Measurements from ENCODE around the gene DDO. TPM values are rescaled to one million over a fixed set of nuclear protein-coding genes. Genes with fewer than 3 reads are reported as not detected.

The DDO gene
- polyA plus RNA-seq, 1 donor from 2014 or later: not detected

- H3K9me3 ChIP-seq (ENCODE audit: low read length): no peaks in the 10 kb centered on the region
- H4K20me1 ChIP-seq (ENCODE audit: insufficient read depth): no peaks in the 10 kb centered on the region
- TF ChIP-seq REST (IDR thresholded peaks at IDR 0.05; ENCODE audit: borderline replicate concordance): no peak
- TF ChIP-seq EP300 (conservative IDR thresholded peaks at IDR 0.05; ENCODE audit: poor library complexity, severe bottlenecking): no peak
- no peak for TF ChIP-seq CTCF (IDR thresholded peaks at IDR 0.05; ENCODE audit: poor library complexity, severe bottlenecking)
- TF ChIP-seq SMC3 (conservative IDR thresholded peaks at IDR 0.05; ENCODE audit: poor library complexity): no peak
- no peak for TF ChIP-seq TAF1 (IDR thresholded peaks at IDR 0.05; ENCODE audit: low read depth)
- TF ChIP-seq EZH2 (IDR thresholded peaks at IDR 0.05; ENCODE audit: borderline replicate concordance, insufficient read depth, low read length, poor library complexity, severe bottlenecking): no peak
- no peak for TF ChIP-seq MXI1 (conservative IDR thresholded peaks at IDR 0.05; ENCODE audit: poor library complexity, severe bottlenecking)
- TF ChIP-seq POLR2AphosphoS5 (IDR thresholded peaks at IDR 0.05): no peak
- TF ChIP-seq RAD21 (conservative IDR thresholded peaks at IDR 0.05): no peak
- H3K9me2 ChIP-seq (ENCODE audit: insufficient read depth, low read length): no peaks in the 10 kb centered on the region
- H2AFZ ChIP-seq (ENCODE audit: low read depth, low read length): no peak overlapping the region
- H3K9ac ChIP-seq (ENCODE audit: low read length): no peak overlapping the region
- no peak overlapping the region for H3K4me3 ChIP-seq (ENCODE audit: low read length)
- H3F3A ChIP-seq (ENCODE audit: insufficient read depth, low read length, poor library complexity, severe bottlenecking): no peaks in the 10 kb centered on the region
- H3K4me2 ChIP-seq (ENCODE audit: low read length): no peak overlapping the region
- H3K27me3 ChIP-seq (ENCODE audit: insufficient read depth, low read depth, low read length): no peaks in the 10 kb centered on the region
- no peaks in the 10 kb centered on the region for H3K36me3 ChIP-seq (ENCODE audit: insufficient read depth, low read length)
- no peak overlapping the region for H3K27ac ChIP-seq (ENCODE audit: low read length)
- no peaks in the 10 kb centered on the region for H3K79me2 ChIP-seq (replicated peaks; ENCODE audit: insufficient read depth, low read length)
Observed at GRCh38 chr6:110342759-110343158, 72.6 kb downstream of the DDO start.

Other genes starting within 250 kb of the DDO start
- 76.3 and 89.7 TPM in 2 replicates for gene WASF1, start 235.9 kb downstream of the DDO start, polyA plus RNA-seq
- 22.3 and 22.9 TPM in 2 replicates for gene CDC40, start 235.1 kb downstream of the DDO start, polyA plus RNA-seq
- gene METTL24, start 57.2 kb downstream of the DDO start, polyA plus RNA-seq: not detected in 2 replicates
- gene SLC22A16, start 61.0 kb upstream of the DDO start, polyA plus RNA-seq: not detected in 2 replicates

Data from neural cell (in vitro differentiated cells).